Measurements from ENCODE around the gene RMDN3.

RMDN3 gene

DNA sequence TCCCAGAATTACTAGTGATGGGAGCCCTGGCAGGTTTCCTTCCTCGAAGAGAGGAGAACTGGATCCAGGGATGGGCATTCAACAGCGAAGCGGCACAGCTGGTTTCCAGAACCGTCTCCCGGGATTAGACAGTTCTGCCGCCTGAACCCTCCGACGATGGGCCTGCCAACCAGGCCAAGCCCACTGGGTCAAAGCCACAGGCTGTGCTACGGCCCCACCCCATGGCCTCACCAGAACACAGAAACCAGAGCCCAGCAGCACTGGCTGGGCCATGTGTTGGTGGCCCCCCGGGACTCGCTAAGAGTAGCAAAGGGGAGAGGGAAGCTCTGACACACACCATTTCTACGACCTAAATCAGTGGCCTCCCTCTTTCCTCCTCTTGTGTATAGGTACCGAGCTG is 17.0 kb upstream of the RMDN3 start:
- DNase-seq: no peak

GRCh38 chr15:40771242-40771641 is 16.2 kb upstream of the RMDN3 start:
- no peak for DNase-seq

DNA sequence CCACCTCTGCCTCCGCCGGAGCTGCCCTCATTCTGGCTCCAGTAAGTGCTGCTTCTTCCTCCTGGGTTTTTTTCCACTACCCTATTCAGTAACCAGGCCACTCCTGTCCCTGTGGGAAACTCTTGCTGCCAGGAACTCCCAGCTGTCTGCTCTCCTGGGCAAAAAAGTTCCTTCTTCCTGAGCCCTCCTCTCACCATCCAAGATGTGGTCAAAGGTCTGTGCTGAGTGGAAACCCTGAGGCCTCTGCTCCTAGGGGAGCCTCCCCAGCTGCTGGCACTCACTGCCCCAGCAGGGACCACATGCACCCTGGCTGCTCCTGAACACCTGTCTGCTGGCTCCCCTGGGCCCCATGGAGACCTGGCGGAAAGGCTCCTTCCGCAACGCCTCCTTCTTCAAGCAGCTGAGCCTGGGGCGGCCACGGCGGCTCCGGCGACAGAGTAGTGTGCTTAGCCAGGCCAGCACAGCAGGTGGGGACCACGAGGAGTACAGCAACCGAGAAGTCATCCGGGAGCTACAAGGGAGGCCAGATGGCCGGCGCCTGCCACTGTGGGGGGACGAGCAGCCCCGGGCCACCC is 15.2 kb upstream of the RMDN3 start:
- peak in 1 of 2 experiments; percentile 17 for DNase-seq

DNA sequence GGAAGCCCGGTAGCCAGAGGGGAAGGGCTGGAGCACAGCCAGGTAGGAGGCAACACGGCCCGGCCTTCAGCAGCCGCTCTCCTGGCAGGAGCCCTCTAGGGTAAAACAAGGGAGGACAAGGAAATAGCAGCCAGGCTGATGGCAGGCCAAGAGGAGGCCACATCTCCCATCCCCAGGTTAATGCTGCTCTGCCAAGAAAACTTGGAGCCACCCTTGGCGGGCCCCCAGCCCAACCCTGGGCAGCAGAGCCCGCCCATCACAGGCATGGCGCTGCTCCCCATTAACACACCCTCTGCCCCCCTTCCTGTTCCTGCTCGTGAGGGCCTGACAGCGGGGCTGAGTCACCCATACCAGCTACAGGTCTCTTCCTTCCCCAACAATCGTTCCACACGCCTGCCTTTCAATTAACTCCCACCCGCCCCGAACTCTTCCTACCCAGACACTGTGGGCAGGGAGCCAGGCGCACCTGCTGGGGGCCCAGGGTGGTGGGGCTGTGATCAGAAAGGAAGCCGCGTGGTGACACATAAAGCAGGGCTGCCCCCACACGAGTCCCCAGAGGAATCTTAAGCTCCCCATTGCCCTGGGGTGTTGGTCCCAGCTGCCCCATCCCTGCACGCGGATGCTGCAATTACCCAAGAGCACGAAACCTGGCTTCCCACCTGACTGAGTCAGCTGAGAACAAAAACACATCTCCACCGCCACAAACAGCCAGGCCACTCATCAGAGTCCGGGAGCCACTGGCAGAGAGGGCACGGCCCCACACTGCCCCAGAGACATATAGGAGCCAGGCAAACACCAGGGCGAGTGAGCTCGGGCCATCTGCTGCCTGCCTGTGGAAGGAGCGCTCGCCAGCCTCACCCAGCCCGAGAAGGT is 14.5 kb upstream of the RMDN3 start, which contains the start of gene C15orf62:
Gene C15orf62 (plus strand): TSS at position 707 of the 873 bp plus-strand sequence. CDS start 516 bp downstream, outside the sequence.
- DNase-seq: peak in 1 of 2 experiments; percentile 38

GRCh38 chr15:40768521-40769273 is 13.6 kb upstream of the RMDN3 start:
- DNase-seq: no peak

- peak; percentile 6 to 44 for DNase-seq
Measured at GRCh38 chr15:40767838-40768500, 12.9 kb upstream of the RMDN3 start.

DNA sequence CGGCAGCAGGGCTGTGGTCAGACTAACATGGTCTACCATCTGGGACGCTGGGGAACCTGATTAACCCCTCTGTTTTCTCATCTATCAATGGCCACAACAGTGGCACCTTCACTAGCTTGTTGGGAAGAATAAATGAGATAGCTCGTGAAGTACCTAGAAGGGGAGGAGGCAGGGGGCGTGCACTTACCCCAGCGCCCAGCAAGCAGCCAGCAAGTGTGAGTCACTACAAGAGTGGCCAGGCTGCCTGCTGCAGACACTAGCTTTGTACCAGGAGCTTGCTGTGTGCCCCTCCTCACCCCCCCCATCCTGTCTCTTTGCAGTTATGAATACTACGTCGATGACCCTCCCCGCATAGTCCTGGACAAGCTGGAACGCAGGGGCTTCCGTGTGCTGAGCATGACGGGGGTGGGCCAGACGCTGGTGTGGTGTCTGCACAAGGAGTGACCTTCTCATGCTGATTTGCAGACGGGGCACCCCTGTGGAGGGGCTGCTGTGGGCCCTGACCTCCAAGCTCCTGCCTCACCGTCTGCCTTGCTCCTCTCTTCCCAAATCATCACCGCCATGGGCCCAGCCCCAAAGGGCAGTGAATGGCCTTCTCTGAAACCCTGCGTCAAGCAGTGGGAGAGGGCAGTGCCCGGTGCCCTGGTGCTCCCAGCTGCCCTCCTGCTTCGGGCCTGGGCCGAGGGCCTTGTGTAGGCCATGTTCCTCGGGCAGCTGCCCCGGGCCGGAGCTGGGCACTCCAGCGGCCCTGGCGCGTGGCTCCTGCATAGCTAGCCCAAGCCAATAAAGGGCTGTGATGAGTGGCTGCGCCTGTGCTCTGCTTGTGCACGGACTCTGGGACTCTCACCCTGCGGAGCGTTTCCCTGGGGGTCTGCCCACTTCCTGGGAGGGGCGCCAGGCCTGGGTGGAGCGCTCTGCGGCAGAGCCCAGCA is 12.1 kb upstream of the RMDN3 start:
- DNase-seq: no peak

DNA sequence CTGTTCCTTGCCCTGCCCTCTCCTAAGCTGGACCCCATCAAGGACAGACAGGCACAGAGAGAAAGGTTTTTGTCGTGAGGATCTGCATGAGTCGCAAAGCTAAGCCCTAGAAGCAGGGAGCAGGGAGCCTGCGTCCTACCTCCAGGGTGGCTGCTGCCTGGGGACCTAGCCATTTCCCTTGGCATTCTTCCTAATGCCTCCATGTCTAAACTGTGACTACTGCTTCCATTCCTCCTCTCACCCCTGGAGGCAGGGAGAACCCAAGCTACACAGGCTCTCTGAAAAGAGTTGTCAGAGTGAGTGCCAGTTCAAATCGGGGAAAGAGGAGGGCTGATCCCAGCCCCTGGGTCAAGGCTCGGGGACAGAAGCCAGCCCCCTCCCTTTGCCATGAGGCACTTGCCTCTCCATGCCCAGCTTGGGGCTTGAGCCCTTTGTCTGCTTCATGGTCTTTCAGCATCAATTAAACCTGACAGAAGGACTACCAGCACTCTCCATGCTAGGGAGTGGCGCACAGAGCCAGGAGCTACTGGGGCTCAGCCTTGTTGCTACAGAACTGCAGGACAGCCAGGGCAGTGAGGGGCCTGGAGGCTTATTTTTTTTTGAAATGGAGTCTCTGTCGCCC is 11.3 kb upstream of the RMDN3 start:
- DNase-seq: no peak

- DNase-seq: no peak
Measured at GRCh38 chr15:40764629-40765103, 9.6 kb upstream of the RMDN3 start.

- no peak for DNase-seq
Measured at GRCh38 chr15:40763801-40764628, 9.0 kb upstream of the RMDN3 start, which contains the start of gene GCHFR. Gene GCHFR (plus strand): TSS chr15:40764068. CDS start chr15:40764181, 113 bp downstream.

GRCh38 chr15:40762919-40763800 is 8.1 kb upstream of the RMDN3 start:
- DNase-seq: no peak

GRCh38 chr15:40759961-40760360 is 4.9 kb upstream of the RMDN3 start:
- DNase-seq: no peak

GRCh38 chr15:40756938-40757337 is 1.9 kb upstream of the RMDN3 start:
- DNase-seq: no peak

DNA sequence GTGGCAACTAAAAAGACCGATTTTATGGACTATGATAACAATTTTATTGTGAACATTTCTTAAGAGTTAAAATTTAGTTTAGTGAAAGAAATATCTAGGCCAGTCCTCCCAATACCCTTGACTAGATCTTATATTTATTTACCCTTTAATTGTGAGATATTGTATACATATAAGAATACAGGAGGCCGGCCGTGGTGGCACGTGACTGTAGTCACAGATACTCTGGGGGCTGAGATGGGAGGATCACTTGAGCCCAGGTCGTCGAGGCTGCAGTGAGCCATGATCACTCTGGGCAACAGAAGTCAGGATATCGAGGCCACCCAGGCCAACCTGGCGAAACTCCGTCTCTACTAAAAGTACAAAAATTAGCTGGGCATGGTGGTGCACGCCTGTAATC is 756 bp upstream of the RMDN3 start:
- no peak for DNase-seq

GRCh38 chr15:40754574-40754882 is 526 bp downstream of the RMDN3 start:
- no peak for DNase-seq

GRCh38 chr15:40751745-40752144 is 3.3 kb downstream of the RMDN3 start:
- DNase-seq: no peak

DNA sequence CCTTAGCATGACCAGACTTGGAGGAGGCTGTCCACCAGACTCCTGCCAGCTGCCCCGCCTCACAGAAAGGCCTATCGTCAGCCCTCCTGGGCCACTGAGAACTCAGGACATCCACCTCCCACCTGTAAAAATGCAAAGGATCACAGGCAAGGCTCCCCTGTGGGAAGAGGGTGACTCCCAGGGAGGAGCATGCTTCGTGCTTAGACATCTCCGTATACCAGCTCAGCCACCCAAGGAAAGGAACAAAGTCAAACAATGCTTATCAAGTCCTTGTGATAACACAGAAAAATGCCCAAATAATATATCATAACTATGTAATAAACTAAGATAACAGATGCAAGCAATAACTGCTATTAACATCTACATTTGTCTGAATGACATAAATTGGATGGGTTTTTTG is 4.2 kb downstream of the RMDN3 start:
- DNase-seq: no peak

DNA sequence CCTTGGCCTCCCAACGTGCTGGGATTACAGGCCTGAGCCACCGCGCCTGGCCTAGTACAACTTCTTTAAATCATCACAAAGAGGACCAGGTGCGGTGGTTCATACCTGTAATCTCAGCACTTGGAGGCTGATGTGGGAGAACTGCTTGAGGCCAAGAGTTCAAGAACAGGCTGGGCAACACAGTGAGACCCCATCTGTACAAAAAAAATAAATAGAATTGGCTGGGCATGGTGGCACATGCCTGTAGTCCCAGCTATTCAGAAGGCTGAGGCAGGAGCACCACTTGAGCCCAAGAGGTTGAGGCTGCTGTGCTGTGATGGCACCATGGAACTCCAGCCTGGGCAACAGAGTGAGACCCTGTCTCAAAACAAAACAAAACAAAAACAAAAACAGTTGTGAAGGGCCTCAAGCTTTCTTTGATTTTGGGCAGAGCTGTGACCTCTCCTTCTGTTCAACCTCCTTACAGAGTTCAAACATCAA is 5.9 kb downstream of the RMDN3 start:
- no peak for DNase-seq

Data from cerebellar nuclear complex (tissue), 1 donor.